HEK293 (cell line): ENCODE data around the gene MUS81.

Experiments used
- CTCF ChIA-PET: fragments of 350-600 bp; formaldehyde crosslinking; extraction: SDS; loops from one replicate; lab custom pipeline; 2021; ENCODE audit warnings: antibody characterized with exemption; lab: Yijun Ruan, JAX
- POLR2A ChIA-PET: fragments of 300-600 bp; formaldehyde crosslinking; extraction: SDS; loops from one replicate; lab custom pipeline; 2020; ENCODE audit warnings: antibody characterized with exemption, inconsistent platforms; lab: Yijun Ruan, JAX
- H3K27ac ChIP-seq: fragments of 200-500 bp; sonication (Bioruptor generic); 2 replicates; pipeline ENCODE4 v1.5.1; 2014; ENCODE audit warnings: low read depth, low read length, control low read depth, inconsistent platforms; ENCODE audit errors: extremely low read depth
- H3K36me3 ChIP-seq, 2 experiments: fragments of 200-500 bp in 1 of 2; sonication (Bioruptor generic) in 1 of 2; 1 replicate in 1 of 2; 2 replicates in 1 of 2; pipeline ENCODE4 v1.5.1; 2014 to 2017; ENCODE audit warnings: inconsistent platforms in 2 of 2, low read length in 2 of 2; ENCODE audit not compliant: control insufficient read depth in 2 of 2, insufficient read depth in 1 of 2
- H3K4me1 ChIP-seq: fragments of 200-500 bp; sonication (Bioruptor generic); 2 replicates; pipeline ENCODE4 v1.5.1; 2014; ENCODE audit warnings: mild to moderate bottlenecking, low read length, inconsistent platforms; ENCODE audit not compliant: control insufficient read depth, insufficient read depth
- H3K4me3 ChIP-seq: 2 replicates; pipeline ENCODE4 v1.5.1; 2011; ENCODE audit warnings: low read depth, mild to moderate bottlenecking, control low read depth, low read length, moderate library complexity
- H3K9me3 ChIP-seq: fragments of 200-500 bp; sonication (Bioruptor generic); 2 replicates; pipeline ENCODE4 v1.5.1; 2014; ENCODE audit warnings: low read depth, low read length, inconsistent platforms; ENCODE audit not compliant: control insufficient read depth, insufficient read depth
- GLI4 ChIP-seq: fragments of 450-650 bp; formaldehyde crosslinking; IDR thresholded peaks from 2 replicates; pipeline ENCODE4 v1.5.1; 2016; ENCODE audit warnings: missing biosample characterization, missing genetic modification characterization
- GLIS2 ChIP-seq: fragments of 450-650 bp; formaldehyde crosslinking; IDR thresholded peaks from 2 replicates; pipeline ENCODE4 v1.5.1; 2016; ENCODE audit warnings: missing biosample characterization, missing genetic modification characterization
- MYNN ChIP-seq: fragments of 450-650 bp; formaldehyde crosslinking; IDR thresholded peaks from 2 replicates; pipeline ENCODE4 v1.5.1; 2016; ENCODE audit warnings: missing biosample characterization, missing genetic modification characterization, borderline replicate concordance
- REST ChIP-seq: fragments of 450-650 bp; formaldehyde crosslinking; IDR thresholded peaks from 2 replicates; pipeline ENCODE4 v1.5.1; 2016; ENCODE audit warnings: missing biosample characterization, missing genetic modification characterization
- YY1 ChIP-seq: fragments of 450-650 bp; formaldehyde crosslinking; IDR thresholded peaks from 2 replicates; pipeline ENCODE4 v1.5.1; 2018; ENCODE audit warnings: missing biosample characterization, missing genetic modification characterization
- ZBTB8A ChIP-seq: fragments of 450-650 bp; formaldehyde crosslinking; IDR thresholded peaks from 2 replicates; pipeline ENCODE4 v1.5.1; 2016; ENCODE audit warnings: missing biosample characterization, missing genetic modification characterization
- ZIC2 ChIP-seq: fragments of 450-650 bp; formaldehyde crosslinking; IDR thresholded peaks from 2 replicates; pipeline ENCODE4 v1.5.1; 2016; ENCODE audit warnings: missing biosample characterization, missing genetic modification characterization
- ZNF184 ChIP-seq: fragments of 450-650 bp; IDR thresholded peaks from 2 replicates; pipeline ENCODE4 v1.5.1; 2018; ENCODE audit warnings: missing biosample characterization, mild to moderate bottlenecking, missing genetic modification characterization
- ZNF292 ChIP-seq: fragments of 450-650 bp; formaldehyde crosslinking; IDR thresholded peaks from 2 replicates; pipeline ENCODE4 v1.5.1; 2016; ENCODE audit warnings: low read depth, missing biosample characterization, missing genetic modification characterization, borderline replicate concordance
- ZNF391 ChIP-seq: fragments of 450-650 bp; formaldehyde crosslinking; IDR thresholded peaks from 2 replicates; pipeline ENCODE4 v1.5.1; 2016; ENCODE audit warnings: low read depth, missing biosample characterization, missing genetic modification characterization, borderline replicate concordance
- ZNF394 ChIP-seq: fragments of 450-650 bp; formaldehyde crosslinking; IDR thresholded peaks from 2 replicates; pipeline ENCODE4 v1.5.1; 2016; ENCODE audit warnings: missing biosample characterization, missing genetic modification characterization, mild to moderate bottlenecking, moderate library complexity, borderline replicate concordance
- ZNF624 ChIP-seq: fragments of 450-650 bp; formaldehyde crosslinking; IDR thresholded peaks from 2 replicates; pipeline ENCODE4 v1.5.1; 2017; ENCODE audit warnings: missing biosample characterization, missing genetic modification characterization
- ZNF747 ChIP-seq: fragments of 450-650 bp; formaldehyde crosslinking; IDR thresholded peaks from 2 replicates; pipeline ENCODE4 v1.5.1; 2016; ENCODE audit warnings: missing biosample characterization, missing genetic modification characterization
- ZNF776 ChIP-seq: fragments of 450-650 bp; formaldehyde crosslinking; IDR thresholded peaks from 2 replicates; pipeline ENCODE4 v1.5.0; 2017; ENCODE audit warnings: missing biosample characterization, missing genetic modification characterization, borderline replicate concordance
- ZNF785 ChIP-seq: fragments of 450-650 bp; formaldehyde crosslinking; IDR thresholded peaks from 2 replicates; pipeline ENCODE4 v1.5.1; 2016; ENCODE audit warnings: missing biosample characterization, missing genetic modification characterization
- ZNF792 ChIP-seq: fragments of 450-650 bp; formaldehyde crosslinking; IDR thresholded peaks from 2 replicates; pipeline ENCODE4 v1.5.1; 2016; ENCODE audit warnings: missing biosample characterization, missing genetic modification characterization
- ZSCAN23 ChIP-seq: fragments of 450-650 bp; formaldehyde crosslinking; IDR thresholded peaks from 2 replicates; pipeline ENCODE4 v1.5.1; 2016; ENCODE audit warnings: missing biosample characterization, missing genetic modification characterization
- ZSCAN30 ChIP-seq: fragments of 450-650 bp; IDR thresholded peaks from 2 replicates; pipeline ENCODE4 v1.5.1; 2018; ENCODE audit warnings: missing biosample characterization, mild to moderate bottlenecking, missing genetic modification characterization, moderate library complexity
- TF ChIP-seq, protein P1 (sequence below): fragments of 450-650 bp; formaldehyde crosslinking; IDR thresholded peaks from 2 replicates; pipeline ENCODE4 v1.5.1; 2016; ENCODE audit warnings: missing biosample characterization, missing genetic modification characterization
- TF ChIP-seq, protein P2 (sequence below): fragments of 450-650 bp; formaldehyde crosslinking; IDR thresholded peaks from 2 replicates; pipeline ENCODE4 v1.5.1; 2016; ENCODE audit warnings: missing biosample characterization, missing genetic modification characterization
- TF ChIP-seq, protein P3 (sequence below): fragments of 450-650 bp; formaldehyde crosslinking; conservative IDR thresholded peaks from 2 replicates; pipeline ENCODE4 v1.5.1; 2016; ENCODE audit warnings: low read depth, missing biosample characterization, missing genetic modification characterization

Gene MUS81

GRCh38 chr11:65865550-65866172, 5.4 kb downstream of the MUS81 start:
- H3K4me3 ChIP-seq, result no peak overlapping the region
- POLR2A ChIA-PET, result no interaction called here
- peaks cover 0 to 67% of the 10 kb centered on the region in 2 experiments; a peak in 1 of 3 replicates for H3K36me3 ChIP-seq
- no peaks in the 10 kb centered on the region for H3K9me3 ChIP-seq
- no peak overlapping the region for H3K27ac ChIP-seq
- TF ChIP-seq GLI4 (tag by site-specific recombination) (peak; percentile 29; the same call in 1 of the 2 replicates), ZNF391 (tag by site-specific recombination) (no peak), ZSCAN23 (tag by site-specific recombination) (no peak)
- no peaks in the 10 kb centered on the region for H3K4me1 ChIP-seq
- CTCF ChIA-PET, result interaction anchor here (0.7 to 2.9 kb wide), 3 partner anchors 19 to 123 kb away, joined by 3 to 18 read pairs (median 3); no protein-coding TSS in a partner anchor

GRCh38 chr11:65866509-65867283, 6.5 kb downstream of the MUS81 start:
- Histone ChIP-seq H3K9me3 (no peaks in the 10 kb centered on the region), H3K27ac (no peak overlapping the region), H3K4me1 (no peaks in the 10 kb centered on the region), H3K4me3 (no peak overlapping the region), H3K36me3 (peaks cover 0 to 64% of the 10 kb centered on the region in 2 experiments; a peak in 1 of 3 replicates)
- no peak for TF ChIP-seq ZNF776
- no peak for TF ChIP-seq ZNF292 (tag by site-specific recombination)
- TF ChIP-seq ZSCAN30, result no peak
- TF ChIP-seq REST (tag by site-specific recombination), result peak; percentile 35; the same call in 1 of the 2 replicates
- peak; percentile 27; the same call in 1 of the 2 replicates for TF ChIP-seq GLIS2 (tag by site-specific recombination)
- TF ChIP-seq, protein P1, sequence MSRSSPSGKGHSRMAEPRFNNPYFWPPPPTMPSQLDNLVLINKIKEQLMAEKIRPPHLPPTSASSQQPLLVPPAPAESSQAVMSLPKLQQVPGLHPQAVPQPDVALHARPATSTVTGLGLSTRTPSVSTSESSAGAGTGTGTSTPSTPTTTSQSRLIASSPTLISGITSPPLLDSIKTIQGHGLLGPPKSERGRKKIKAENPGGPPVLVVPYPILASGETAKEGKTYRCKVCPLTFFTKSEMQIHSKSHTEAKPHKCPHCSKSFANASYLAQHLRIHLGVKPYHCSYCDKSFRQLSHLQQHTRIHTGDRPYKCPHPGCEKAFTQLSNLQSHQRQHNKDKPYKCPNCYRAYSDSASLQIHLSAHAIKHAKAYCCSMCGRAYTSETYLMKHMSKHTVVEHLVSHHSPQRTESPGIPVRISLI, result no peak
- TF ChIP-seq, protein P2, sequence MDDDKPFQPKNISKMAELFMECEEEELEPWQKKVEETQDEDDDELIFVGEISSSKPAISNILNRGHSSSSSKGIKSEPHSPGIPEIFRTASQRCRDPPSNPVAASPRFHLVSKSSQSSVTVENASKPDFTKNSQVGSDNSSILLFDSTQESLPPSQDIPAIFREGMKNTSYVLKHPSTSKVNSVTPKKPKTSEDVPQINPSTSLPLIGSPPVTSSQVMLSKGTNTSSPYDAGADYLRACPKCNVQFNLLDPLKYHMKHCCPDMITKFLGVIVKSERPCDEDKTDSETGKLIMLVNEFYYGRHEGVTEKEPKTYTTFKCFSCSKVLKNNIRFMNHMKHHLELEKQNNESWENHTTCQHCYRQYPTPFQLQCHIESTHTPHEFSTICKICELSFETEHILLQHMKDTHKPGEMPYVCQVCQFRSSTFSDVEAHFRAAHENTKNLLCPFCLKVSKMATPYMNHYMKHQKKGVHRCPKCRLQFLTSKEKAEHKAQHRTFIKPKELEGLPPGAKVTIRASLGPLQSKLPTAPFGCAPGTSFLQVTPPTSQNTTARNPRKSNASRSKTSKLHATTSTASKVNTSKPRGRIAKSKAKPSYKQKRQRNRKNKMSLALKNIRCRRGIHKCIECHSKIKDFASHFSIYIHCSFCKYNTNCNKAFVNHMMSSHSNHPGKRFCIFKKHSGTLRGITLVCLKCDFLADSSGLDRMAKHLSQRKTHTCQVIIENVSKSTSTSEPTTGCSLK (tag by site-specific recombination), result no peak
- peak; percentile 57 for TF ChIP-seq ZIC2 (tag by site-specific recombination)
- no peak for TF ChIP-seq ZNF394 (tag by site-specific recombination)
- TF ChIP-seq MYNN, result no peak
- no peak for TF ChIP-seq ZNF624 (tag by site-specific recombination)
- TF ChIP-seq ZNF184 (tag by site-specific recombination), result no peak
- TF ChIP-seq ZNF785 (tag by site-specific recombination), result no peak
- TF ChIP-seq YY1, result no peak
- no peak for TF ChIP-seq ZNF747 (tag by site-specific recombination)
- TF ChIP-seq, protein P3, sequence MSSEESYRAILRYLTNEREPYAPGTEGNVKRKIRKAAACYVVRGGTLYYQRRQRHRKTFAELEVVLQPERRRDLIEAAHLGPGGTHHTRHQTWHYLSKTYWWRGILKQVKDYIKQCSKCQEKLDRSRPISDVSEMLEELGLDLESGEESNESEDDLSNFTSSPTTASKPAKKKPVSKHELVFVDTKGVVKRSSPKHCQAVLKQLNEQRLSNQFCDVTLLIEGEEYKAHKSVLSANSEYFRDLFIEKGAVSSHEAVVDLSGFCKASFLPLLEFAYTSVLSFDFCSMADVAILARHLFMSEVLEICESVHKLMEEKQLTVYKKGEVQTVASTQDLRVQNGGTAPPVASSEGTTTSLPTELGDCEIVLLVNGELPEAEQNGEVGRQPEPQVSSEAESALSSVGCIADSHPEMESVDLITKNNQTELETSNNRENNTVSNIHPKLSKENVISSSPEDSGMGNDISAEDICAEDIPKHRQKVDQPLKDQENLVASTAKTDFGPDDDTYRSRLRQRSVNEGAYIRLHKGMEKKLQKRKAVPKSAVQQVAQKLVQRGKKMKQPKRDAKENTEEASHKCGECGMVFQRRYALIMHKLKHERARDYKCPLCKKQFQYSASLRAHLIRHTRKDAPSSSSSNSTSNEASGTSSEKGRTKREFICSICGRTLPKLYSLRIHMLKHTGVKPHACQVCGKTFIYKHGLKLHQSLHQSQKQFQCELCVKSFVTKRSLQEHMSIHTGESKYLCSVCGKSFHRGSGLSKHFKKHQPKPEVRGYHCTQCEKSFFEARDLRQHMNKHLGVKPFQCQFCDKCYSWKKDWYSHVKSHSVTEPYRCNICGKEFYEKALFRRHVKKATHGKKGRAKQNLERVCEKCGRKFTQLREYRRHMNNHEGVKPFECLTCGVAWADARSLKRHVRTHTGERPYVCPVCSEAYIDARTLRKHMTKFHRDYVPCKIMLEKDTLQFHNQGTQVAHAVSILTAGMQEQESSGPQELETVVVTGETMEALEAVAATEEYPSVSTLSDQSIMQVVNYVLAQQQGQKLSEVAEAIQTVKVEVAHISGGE (tag by site-specific recombination), result no peak
- no peak for TF ChIP-seq ZBTB8A (tag by site-specific recombination)
- TF ChIP-seq ZNF792 (tag by site-specific recombination), result no peak
- CTCF ChIA-PET, result interaction anchor here (0.7 to 2.9 kb wide), 2 partner anchors 18 to 118 kb away, joined by 3 to 18 read pairs; no protein-coding TSS in a partner anchor
- POLR2A ChIA-PET, result interaction anchor here (0.5 to 6.6 kb wide), 3 partner anchors 7 to 114 kb away, joined by 3 to 111 read pairs (median 6); partner anchors contain the start of genes CFL1 and MUS81
